Measurements from ENCODE around the gene MAP10. TPM values are rescaled to one million over a fixed set of nuclear protein-coding genes. Genes with fewer than 3 reads are reported as not detected.

The MAP10 gene
- total and polyA plus RNA-seq, 10 of the 15 experiments (the other 5 are each of a cell fraction or from before 2014, with no cell fraction given), result 0.85 to 5.0 (median 4.3) TPM

DNA sequence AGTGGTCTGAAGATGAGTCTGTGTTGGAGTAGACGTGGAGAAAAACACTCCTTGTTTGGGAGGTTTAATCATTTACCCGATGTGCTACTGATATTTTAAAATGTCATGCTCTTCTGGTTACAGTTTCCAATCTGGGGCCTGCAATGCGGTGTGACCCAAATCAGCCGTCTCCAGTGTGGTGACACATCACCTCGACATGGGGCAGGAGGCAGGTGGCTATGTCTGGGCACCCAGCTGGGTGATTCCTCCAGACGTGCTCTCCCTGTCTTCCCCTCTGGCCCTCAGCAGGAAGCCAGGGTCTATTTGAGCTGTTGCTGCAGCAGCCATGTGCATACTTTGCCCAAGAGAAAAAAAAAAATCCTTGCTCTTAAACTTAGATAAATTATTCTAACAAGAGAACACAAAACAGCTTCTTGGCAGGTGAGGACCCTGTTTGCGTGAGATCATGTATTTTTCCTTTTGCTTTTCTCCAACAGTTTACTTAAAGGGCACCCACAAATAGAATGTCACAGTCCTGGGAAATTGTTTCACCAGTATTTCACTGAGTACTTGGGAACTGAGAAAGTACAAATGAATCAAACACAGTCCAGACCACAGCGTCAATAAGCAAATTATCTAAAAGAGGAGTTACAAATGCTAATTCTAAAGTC, 38.9 kb upstream of the MAP10 start:
- in situ Hi-C loops (cut with MboI) (no loop called here), intact Hi-C loops (cut with micrococcal nuclease; ENCODE audit: unreplicated experiment) (no loop called here)
- no peak for FAIRE-seq
- Histone ChIP-seq H3K36me3 (ENCODE audit: control insufficient read depth in 2 of 2, insufficient read depth in 2 of 2, low read length in 1 of 2) (no peaks in the 10 kb centered on the region), H3K27me3 (replicated peaks in 1 of 2; ENCODE audit: control insufficient read depth in 2 of 2, insufficient read depth in 2 of 2, low read length in 1 of 2) (no peaks in the 10 kb centered on the region), H3K9me3 (replicated peaks; ENCODE audit: control insufficient read depth, insufficient read depth, low read length) (no peaks in the 10 kb centered on the region), H4K20me1 (ENCODE audit: control insufficient read depth, insufficient read depth) (no peaks in the 10 kb centered on the region), H2AFZ (ENCODE audit: control insufficient read depth, low read depth, low read length) (no peak overlapping the region), H3K27ac (ENCODE audit: control insufficient read depth, insufficient read depth) (no peak overlapping the region), H3K4me2 (ENCODE audit: control insufficient read depth, insufficient read depth) (no peak overlapping the region), H3K79me2 (ENCODE audit: control insufficient read depth, insufficient read depth, low read length) (no peaks in the 10 kb centered on the region), H3K9ac (ENCODE audit: control insufficient read depth, insufficient read depth, low read length) (no peak overlapping the region), H3K4me3 (no peak overlapping the region), H3K4me1 (ENCODE audit: control insufficient read depth, insufficient read depth, low read length) (no peaks in the 10 kb centered on the region)
- DNase-seq (ENCODE audit: low read depth, low spot score), result no peak
- TF ChIP-seq TBL1XR1 (IDR thresholded peaks at IDR 0.05; ENCODE audit: low read depth, low read length), result no peak
- no peak for TF ChIP-seq TCF12 (IDR thresholded peaks at IDR 0.05; ENCODE audit: low read depth, low read length)
- TF ChIP-seq NFIC (IDR thresholded peaks at IDR 0.05; ENCODE audit: low read depth, low read length), result no peak
- TF ChIP-seq, protein P1, sequence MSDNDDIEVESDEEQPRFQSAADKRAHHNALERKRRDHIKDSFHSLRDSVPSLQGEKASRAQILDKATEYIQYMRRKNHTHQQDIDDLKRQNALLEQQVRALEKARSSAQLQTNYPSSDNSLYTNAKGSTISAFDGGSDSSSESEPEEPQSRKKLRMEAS (IDR thresholded peaks at IDR 0.05; ENCODE audit: low read depth, low read length), result no peak
- no peak for TF ChIP-seq NRF1 (conservative IDR thresholded peaks at IDR 0.05; ENCODE audit: low read depth, low read length)
- ChIA-PET SMC1A (ENCODE audit: uncharacterized antibody, unreplicated experiment) (no interaction called here), RAD21 (ENCODE audit: unreplicated experiment) (no interaction called here), POLR2A (no interaction called here), CTCF (no interaction called here)
- 4% methylated on average over 8 of the region's 8 CpGs for WGBS (ENCODE audit: insufficient coverage, insufficient replicate concordance, low lambda C conversion rate, missing lambda C conversion rate)
- no TSS peak for BruUV-seq (replicated peaks)
- ATAC-seq, result no peak

DNA sequence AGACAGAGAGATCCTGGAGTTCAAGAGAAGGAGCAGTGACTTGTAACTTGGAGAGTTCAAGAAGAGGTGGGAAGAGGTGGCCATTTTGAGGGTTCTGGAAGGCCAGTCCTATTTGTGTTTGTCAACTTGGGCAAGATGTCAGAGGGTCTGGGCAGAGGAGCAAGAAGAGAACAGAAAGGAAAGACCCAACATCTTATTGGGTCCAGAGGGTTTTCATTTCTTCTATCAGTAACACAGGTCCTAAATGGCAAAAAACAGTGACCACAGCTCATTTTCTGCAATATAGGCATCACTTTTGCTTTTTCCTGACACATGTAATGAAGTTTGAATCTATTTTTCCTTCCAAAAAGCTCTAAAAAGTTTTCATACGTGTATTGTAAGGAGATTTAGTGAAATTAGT, 38.3 kb upstream of the MAP10 start:
- 4% methylated on average over 1 of the region's 1 CpG for WGBS (ENCODE audit: insufficient coverage, insufficient replicate concordance, low lambda C conversion rate, missing lambda C conversion rate)
- Histone ChIP-seq H3K36me3 (ENCODE audit: control insufficient read depth in 2 of 2, insufficient read depth in 2 of 2, low read length in 1 of 2) (no peaks in the 10 kb centered on the region), H3K27me3 (replicated peaks in 1 of 2; ENCODE audit: control insufficient read depth in 2 of 2, insufficient read depth in 2 of 2, low read length in 1 of 2) (no peaks in the 10 kb centered on the region), H3K79me2 (ENCODE audit: control insufficient read depth, insufficient read depth, low read length) (no peaks in the 10 kb centered on the region), H2AFZ (ENCODE audit: control insufficient read depth, low read depth, low read length) (no peak overlapping the region), H4K20me1 (ENCODE audit: control insufficient read depth, insufficient read depth) (no peaks in the 10 kb centered on the region), H3K4me2 (ENCODE audit: control insufficient read depth, insufficient read depth) (no peak overlapping the region), H3K9me3 (replicated peaks; ENCODE audit: control insufficient read depth, insufficient read depth, low read length) (no peaks in the 10 kb centered on the region), H3K27ac (ENCODE audit: control insufficient read depth, insufficient read depth) (no peak overlapping the region), H3K9ac (ENCODE audit: control insufficient read depth, insufficient read depth, low read length) (no peak overlapping the region), H3K4me1 (ENCODE audit: control insufficient read depth, insufficient read depth, low read length) (no peaks in the 10 kb centered on the region), H3K4me3 (no peak overlapping the region)
- DNase-seq (ENCODE audit: low read depth, low spot score) (no peak), ATAC-seq (no peak), FAIRE-seq (no peak)
- in situ Hi-C loops (cut with MboI) (no loop called here), intact Hi-C loops (cut with micrococcal nuclease; ENCODE audit: unreplicated experiment) (no loop called here)
- CTCF ChIA-PET, result no interaction called here
- RAD21 ChIA-PET (ENCODE audit: unreplicated experiment), result no interaction called here
- BruUV-seq (replicated peaks), result no TSS peak
- SMC1A ChIA-PET (ENCODE audit: uncharacterized antibody, unreplicated experiment), result no interaction called here
- POLR2A ChIA-PET, result no interaction called here
- TF ChIP-seq SMC3 (IDR thresholded peaks at IDR 0.05; ENCODE audit: borderline replicate concordance, low read length) (no peak), GATAD2B (conservative IDR thresholded peaks at IDR 0.05; ENCODE audit: low read depth) (no peak), BACH1 (IDR thresholded peaks at IDR 0.05; ENCODE audit: borderline replicate concordance) (no peak), SMAD5 (IDR thresholded peaks at IDR 0.05; ENCODE audit: low read depth) (no peak), ZBED1 (IDR thresholded peaks at IDR 0.05; ENCODE audit: borderline replicate concordance) (no peak), ATF7 (IDR thresholded peaks at IDR 0.05; ENCODE audit: low read depth) (no peak), PAX5 (IDR thresholded peaks at IDR 0.05; ENCODE audit: borderline replicate concordance, low read depth, low read length) (no peak), IRF4 (IDR thresholded peaks at IDR 0.05; ENCODE audit: low read depth, low read length) (no peak), YBX1 (IDR thresholded peaks at IDR 0.05) (no peak), HDAC2 (IDR thresholded peaks at IDR 0.05) (no peak), MXI1 (IDR thresholded peaks at IDR 0.05; ENCODE audit: low read depth, low read length) (no peak)
- TF ChIP-seq, protein P2, sequence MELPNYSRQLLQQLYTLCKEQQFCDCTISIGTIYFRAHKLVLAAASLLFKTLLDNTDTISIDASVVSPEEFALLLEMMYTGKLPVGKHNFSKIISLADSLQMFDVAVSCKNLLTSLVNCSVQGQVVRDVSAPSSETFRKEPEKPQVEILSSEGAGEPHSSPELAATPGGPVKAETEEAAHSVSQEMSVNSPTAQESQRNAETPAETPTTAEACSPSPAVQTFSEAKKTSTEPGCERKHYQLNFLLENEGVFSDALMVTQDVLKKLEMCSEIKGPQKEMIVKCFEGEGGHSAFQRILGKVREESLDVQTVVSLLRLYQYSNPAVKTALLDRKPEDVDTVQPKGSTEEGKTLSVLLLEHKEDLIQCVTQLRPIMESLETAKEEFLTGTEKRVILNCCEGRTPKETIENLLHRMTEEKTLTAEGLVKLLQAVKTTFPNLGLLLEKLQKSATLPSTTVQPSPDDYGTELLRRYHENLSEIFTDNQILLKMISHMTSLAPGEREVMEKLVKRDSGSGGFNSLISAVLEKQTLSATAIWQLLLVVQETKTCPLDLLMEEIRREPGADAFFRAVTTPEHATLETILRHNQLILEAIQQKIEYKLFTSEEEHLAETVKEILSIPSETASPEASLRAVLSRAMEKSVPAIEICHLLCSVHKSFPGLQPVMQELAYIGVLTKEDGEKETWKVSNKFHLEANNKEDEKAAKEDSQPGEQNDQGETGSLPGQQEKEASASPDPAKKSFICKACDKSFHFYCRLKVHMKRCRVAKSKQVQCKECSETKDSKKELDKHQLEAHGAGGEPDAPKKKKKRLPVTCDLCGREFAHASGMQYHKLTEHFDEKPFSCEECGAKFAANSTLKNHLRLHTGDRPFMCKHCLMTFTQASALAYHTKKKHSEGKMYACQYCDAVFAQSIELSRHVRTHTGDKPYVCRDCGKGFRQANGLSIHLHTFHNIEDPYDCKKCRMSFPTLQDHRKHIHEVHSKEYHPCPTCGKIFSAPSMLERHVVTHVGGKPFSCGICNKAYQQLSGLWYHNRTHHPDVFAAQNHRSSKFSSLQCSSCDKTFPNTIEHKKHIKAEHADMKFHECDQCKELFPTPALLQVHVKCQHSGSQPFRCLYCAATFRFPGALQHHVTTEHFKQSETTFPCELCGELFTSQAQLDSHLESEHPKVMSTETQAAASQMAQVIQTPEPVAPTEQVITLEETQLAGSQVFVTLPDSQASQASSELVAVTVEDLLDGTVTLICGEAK (IDR thresholded peaks at IDR 0.05; ENCODE audit: borderline replicate concordance), result no peak

All from GM12878 (cell line).